ENCODE data around the gene CDH7. TPM values are rescaled to one million over a fixed set of nuclear protein-coding genes. Genes with fewer than 3 reads are reported as not detected.

Gene CDH7
- total and polyA plus RNA-seq, 2 of the 13 experiments (the other 11 are each of a cell fraction or from before 2014, with no cell fraction given), result not detected

GRCh38 chr18:65752625-65753325 lies 2.0 kb downstream of the CDH7 start (continued):
- no peak for TF ChIP-seq ZNF318 (CRISPR knock-in tag; IDR thresholded peaks at IDR 0.05)
- TF ChIP-seq ATF4 (CRISPR knock-in tag; IDR thresholded peaks at IDR 0.05), result no peak

Data from HepG2 (cell line).